ENCODE data around the gene FANCE.
A peak's percentile ranks its signal among the peaks of the same experiment; 100 is the strongest.

FANCE gene

DNA sequence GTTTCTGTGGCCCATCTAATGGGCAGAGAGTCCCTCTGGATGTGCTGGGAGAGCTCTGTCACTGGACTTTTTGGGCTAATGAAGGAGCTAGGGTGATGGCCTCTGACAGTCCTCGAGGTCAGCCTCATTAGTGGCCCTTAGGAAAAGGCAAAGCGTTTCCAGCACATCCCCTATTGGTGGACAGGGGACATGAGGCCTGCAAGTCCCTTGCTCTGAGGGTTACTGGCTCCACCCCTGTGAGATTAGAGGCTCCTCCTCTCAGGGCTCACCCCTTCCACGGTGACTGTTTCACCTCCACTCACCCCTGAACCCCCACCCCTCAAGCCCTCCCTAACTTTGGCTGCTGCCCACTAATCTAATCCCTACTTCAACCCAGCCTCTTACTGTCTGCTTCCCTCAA lies 12.8 kb upstream of the FANCE start:
- H3K4me1 ChIP-seq (ENCODE audit: insufficient read depth, low read length) = no peaks in the 10 kb centered on the region
- no peaks in the 10 kb centered on the region for H3K36me3 ChIP-seq (ENCODE audit: insufficient read depth, low read length)
- H2AFZ ChIP-seq (ENCODE audit: low read depth, low read length) = no peak overlapping the region
- no peak overlapping the region for H3K4me3 ChIP-seq (ENCODE audit: low read length)
- no peaks in the 10 kb centered on the region for H3K9me3 ChIP-seq (ENCODE audit: low read length)
- H3K27me3 ChIP-seq (ENCODE audit: insufficient read depth, low read length) = no peaks in the 10 kb centered on the region

DNA sequence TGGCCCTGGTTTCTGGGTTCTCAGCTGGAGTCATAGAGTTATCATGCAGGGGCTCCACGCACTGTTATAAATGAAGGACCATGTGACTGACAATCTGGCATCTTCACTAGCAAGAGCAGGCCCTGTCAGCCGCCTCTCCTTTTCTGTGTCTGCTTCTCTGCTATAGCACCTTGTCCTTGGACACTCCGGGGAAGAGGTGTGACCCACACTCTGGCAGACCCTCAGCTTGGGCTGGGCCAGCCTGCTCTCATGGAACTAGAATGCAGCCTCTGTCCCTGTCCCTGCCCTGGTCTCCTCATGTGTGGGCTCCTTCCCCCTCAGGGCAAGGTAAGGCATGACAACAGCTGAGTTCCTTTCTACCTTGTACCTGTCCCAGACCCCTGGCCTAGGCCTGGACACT lies 10.9 kb upstream of the FANCE start:
- Histone ChIP-seq H2AFZ (ENCODE audit: low read depth, low read length) (no peak overlapping the region), H3K4me3 (ENCODE audit: low read length) (no peak overlapping the region), H3K4me1 (ENCODE audit: insufficient read depth, low read length) (no peaks in the 10 kb centered on the region), H3K9me3 (ENCODE audit: low read length) (no peaks in the 10 kb centered on the region), H3K27me3 (ENCODE audit: insufficient read depth, low read length) (no peaks in the 10 kb centered on the region), H3K36me3 (ENCODE audit: insufficient read depth, low read length) (no peaks in the 10 kb centered on the region)

- H3K36me3 ChIP-seq (ENCODE audit: insufficient read depth, low read length) = no peaks in the 10 kb centered on the region
- H3K4me1 ChIP-seq (ENCODE audit: insufficient read depth, low read length) = no peaks in the 10 kb centered on the region
- H3K9me3 ChIP-seq (ENCODE audit: low read length) = no peaks in the 10 kb centered on the region
- no peak overlapping the region for H2AFZ ChIP-seq (ENCODE audit: low read depth, low read length)
- H3K27me3 ChIP-seq (ENCODE audit: insufficient read depth, low read length) = no peaks in the 10 kb centered on the region
- H3K4me3 ChIP-seq (ENCODE audit: low read length) = no peak overlapping the region
These were observed 10.5 kb upstream of the FANCE start for GRCh38 chr6:35441642-35442041.

DNA sequence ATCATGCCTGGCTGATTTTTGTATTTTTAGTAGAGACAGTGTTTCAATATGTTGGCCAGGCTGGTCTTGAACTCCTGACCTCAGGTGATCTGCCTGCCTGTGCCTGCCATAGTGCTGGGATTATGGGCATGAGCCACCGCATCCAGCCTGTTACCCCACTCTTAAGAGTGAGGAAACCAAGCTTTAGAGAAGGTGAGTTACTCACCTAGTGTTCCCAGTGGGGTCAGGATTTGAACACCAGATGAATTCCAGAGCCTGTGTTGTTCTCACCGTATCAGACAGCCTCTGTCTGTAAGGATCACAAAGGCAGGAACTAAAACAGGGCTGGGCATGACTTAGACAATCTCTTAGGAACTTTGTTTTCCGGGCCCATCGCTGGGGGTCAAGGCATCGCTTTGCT lies 9.4 kb upstream of the FANCE start:
- no peak overlapping the region for H2AFZ ChIP-seq (ENCODE audit: low read depth, low read length)
- H3K36me3 ChIP-seq (ENCODE audit: insufficient read depth, low read length) = no peaks in the 10 kb centered on the region
- no peaks in the 10 kb centered on the region for H3K4me1 ChIP-seq (ENCODE audit: insufficient read depth, low read length)
- no peak overlapping the region for H3K4me3 ChIP-seq (ENCODE audit: low read length)
- no peaks in the 10 kb centered on the region for H3K9me3 ChIP-seq (ENCODE audit: low read length)
- H3K27me3 ChIP-seq (ENCODE audit: insufficient read depth, low read length) = no peaks in the 10 kb centered on the region

GRCh38 chr6:35443341-35444030 lies 8.7 kb upstream of the FANCE start:
- Histone ChIP-seq H3K36me3 (ENCODE audit: insufficient read depth, low read length) (no peaks in the 10 kb centered on the region), H2AFZ (ENCODE audit: low read depth, low read length) (no peak overlapping the region), H3K27me3 (ENCODE audit: insufficient read depth, low read length) (no peaks in the 10 kb centered on the region), H3K9me3 (ENCODE audit: low read length) (no peaks in the 10 kb centered on the region), H3K4me3 (ENCODE audit: low read length) (no peak overlapping the region), H3K4me1 (ENCODE audit: insufficient read depth, low read length) (no peaks in the 10 kb centered on the region)

- Histone ChIP-seq H3K4me1 (ENCODE audit: insufficient read depth, low read length) (no peaks in the 10 kb centered on the region), H3K27me3 (ENCODE audit: insufficient read depth, low read length) (peaks cover 1% of the 10 kb centered on the region), H3K9me3 (ENCODE audit: low read length) (no peaks in the 10 kb centered on the region), H3K4me3 (ENCODE audit: low read length) (no peak overlapping the region), H3K36me3 (ENCODE audit: insufficient read depth, low read length) (no peaks in the 10 kb centered on the region), H2AFZ (ENCODE audit: low read depth, low read length) (no peak overlapping the region)
These were observed 6.4 kb upstream of the FANCE start for GRCh38 chr6:35445691-35446090.

DNA sequence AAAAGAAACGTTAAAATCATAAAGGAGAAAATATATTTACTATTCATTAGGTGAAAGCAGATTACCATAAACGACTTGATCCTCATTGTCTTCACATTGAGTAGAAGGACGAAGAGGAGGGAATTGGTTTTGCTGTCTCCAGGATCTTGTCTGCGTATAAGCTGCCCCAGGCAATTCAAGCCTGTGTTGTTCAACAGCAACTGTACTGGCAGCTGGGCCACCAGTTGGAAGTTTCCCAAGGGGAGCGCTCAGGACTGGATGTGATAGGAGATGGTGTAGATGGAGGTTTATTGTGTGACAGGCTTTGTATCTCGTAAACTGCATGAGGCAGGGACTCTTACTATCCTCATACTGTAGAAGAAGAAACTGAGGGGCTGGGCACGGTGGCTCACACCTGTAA lies 3.9 kb upstream of the FANCE start:
- peaks cover 5% of the 10 kb centered on the region for H3K27me3 ChIP-seq (ENCODE audit: insufficient read depth, low read length)
- H3K4me3 ChIP-seq (ENCODE audit: low read length) = no peak overlapping the region
- H3K4me1 ChIP-seq (ENCODE audit: insufficient read depth, low read length) = peaks cover 11% of the 10 kb centered on the region
- H3K36me3 ChIP-seq (ENCODE audit: insufficient read depth, low read length) = no peaks in the 10 kb centered on the region
- no peak overlapping the region for H2AFZ ChIP-seq (ENCODE audit: low read depth, low read length)
- no peaks in the 10 kb centered on the region for H3K9me3 ChIP-seq (ENCODE audit: low read length)

DNA sequence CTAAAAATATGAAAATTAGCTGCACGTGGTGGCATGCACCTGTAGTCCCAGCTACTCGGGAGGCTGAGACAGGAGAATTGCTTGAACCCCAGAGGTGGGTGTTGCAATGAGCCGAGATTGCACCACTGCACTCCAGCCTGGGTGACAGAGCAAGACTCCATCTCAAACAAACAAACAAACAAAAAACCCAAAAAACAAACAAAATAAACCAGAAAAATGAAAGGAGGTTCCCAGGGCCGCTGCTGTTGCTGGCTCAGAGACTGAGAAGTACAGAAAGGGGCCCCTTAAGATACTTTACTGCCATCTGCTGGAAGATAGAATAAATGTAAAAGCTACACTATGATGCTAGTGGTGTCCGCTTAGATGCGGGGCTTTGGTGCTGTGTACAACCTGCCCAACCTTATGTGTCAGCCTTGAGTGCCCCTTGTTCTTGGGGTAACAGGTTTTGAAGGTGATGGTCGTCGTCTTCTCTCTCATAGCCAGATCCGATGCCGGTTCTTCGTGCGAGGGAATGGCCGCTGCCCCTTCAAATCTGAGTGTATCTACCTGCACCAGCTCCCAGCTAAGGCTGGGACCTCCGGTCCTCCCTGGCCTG lies 2.8 kb upstream of the FANCE start:
- peaks cover 22% of the 10 kb centered on the region for H3K4me1 ChIP-seq (ENCODE audit: insufficient read depth, low read length)
- H3K27me3 ChIP-seq (ENCODE audit: insufficient read depth, low read length) = peaks cover 5% of the 10 kb centered on the region
- no peaks in the 10 kb centered on the region for H3K36me3 ChIP-seq (ENCODE audit: insufficient read depth, low read length)
- no peak overlapping the region for H3K4me3 ChIP-seq (ENCODE audit: low read length)
- no peak overlapping the region for H2AFZ ChIP-seq (ENCODE audit: low read depth, low read length)
- H3K9me3 ChIP-seq (ENCODE audit: low read length) = no peaks in the 10 kb centered on the region

DNA sequence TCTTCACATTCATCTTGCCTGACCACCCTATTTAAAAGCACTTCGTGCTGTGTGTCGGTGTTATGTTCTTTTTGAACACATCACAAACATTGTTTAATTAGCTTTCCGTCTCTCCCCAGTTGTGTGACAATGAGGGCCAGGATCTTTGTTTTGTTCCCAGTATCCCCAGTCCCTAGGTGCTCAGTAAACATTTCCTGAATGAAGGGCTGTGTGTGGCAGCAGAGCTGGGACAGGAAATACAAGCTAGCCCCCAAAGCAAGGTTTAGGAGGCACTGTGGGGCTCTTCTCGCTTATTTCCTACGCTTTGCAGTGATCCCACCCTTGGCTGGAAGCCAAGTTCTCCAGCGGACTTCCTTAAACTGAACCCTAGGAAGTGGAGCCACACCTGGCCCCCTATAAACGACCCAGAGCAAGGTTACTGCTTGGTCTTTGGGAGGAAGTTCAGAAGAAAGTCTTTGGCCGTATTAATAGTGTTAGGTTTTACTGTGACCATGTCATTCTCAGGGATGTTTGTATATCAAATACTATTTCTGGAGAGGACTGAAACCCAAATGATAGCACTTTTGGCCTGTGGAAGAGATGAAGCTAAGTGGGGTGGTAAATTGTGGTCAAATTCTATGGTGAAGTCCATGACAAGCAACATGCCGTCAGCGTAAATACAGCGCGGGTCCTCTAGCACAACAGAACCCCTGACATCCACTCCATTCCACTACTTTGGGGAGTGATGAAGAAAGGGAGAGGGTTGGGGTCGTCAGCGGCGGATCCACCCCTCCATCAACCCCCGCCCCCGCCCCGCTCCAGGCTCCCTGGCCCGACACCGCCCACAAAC lies 570 bp upstream of the FANCE start:
- peaks cover 28% of the 10 kb centered on the region for H3K4me1 ChIP-seq (ENCODE audit: insufficient read depth, low read length)
- peaks cover 5% of the 10 kb centered on the region for H3K27me3 ChIP-seq (ENCODE audit: insufficient read depth, low read length)
- H3K36me3 ChIP-seq (ENCODE audit: insufficient read depth, low read length) = no peaks in the 10 kb centered on the region
- H3K4me3 ChIP-seq (ENCODE audit: low read length) = peak overlapping the region; percentile 42
- no peaks in the 10 kb centered on the region for H3K9me3 ChIP-seq (ENCODE audit: low read length)
- H2AFZ ChIP-seq (ENCODE audit: low read depth, low read length) = peak overlapping the region; percentile 36

DNA sequence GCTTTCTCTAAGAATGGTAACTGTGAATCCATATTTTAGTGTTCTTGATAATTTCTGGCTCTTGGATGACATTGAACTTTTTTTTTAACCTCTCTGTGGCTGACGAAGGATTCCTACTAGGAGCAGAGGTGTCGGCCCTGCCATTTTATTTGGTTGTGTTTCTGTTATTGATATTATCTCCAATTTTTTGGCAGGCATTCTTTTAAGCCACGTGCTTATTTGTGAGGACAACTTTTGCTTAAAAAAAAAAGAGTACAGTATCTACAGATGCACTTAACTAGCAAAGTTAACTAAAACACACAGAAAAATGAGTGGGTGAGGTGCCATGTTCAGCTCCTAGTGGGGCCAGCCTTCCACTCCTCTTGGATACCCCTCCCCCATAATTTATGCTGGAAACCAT lies 1.1 kb downstream of the FANCE start:
- Histone ChIP-seq H3K9me3 (ENCODE audit: low read length) (no peaks in the 10 kb centered on the region), H3K36me3 (ENCODE audit: insufficient read depth, low read length) (peaks cover 6% of the 10 kb centered on the region), H3K4me1 (ENCODE audit: insufficient read depth, low read length) (peaks cover 28% of the 10 kb centered on the region), H3K4me3 (ENCODE audit: low read length) (peak overlapping the region; percentile 57), H2AFZ (ENCODE audit: low read depth, low read length) (peak overlapping the region; percentile 93), H3K27me3 (ENCODE audit: insufficient read depth, low read length) (peaks cover 5% of the 10 kb centered on the region)

DNA sequence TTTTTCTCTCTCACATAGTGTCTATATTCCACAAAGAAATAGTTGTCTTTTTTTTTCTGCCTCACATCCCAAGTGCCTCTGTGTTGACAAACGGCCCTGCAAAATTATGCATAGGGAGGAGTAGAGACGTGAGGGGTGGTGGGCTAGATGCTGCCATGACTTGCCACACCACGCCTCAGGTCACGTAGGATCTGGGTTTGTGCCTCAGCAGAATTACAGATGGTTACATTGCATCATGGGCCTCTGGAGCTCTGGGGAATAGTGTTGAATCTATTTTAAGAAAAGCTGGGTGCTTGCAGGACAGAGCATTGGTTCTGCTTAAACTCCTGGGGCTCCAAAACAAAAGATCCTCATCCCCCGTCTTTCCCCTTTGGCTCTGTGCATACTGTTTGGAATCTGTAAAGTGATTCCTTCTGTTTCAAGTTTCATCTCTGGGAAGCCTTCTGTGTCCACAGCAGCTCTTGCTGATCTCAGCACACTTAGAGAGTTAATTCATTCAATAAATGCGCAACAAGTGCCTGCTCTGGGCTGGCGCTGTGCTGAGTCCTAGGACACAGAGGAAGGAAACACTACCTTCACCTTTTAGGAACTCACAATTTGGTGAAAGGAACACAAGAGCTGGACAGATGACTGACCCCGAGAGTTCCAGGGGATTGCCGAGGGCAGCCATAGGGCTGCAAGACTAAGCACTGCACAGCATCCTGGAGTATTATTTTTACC lies 2.4 kb downstream of the FANCE start:
- no peaks in the 10 kb centered on the region for H3K9me3 ChIP-seq (ENCODE audit: low read length)

DNA sequence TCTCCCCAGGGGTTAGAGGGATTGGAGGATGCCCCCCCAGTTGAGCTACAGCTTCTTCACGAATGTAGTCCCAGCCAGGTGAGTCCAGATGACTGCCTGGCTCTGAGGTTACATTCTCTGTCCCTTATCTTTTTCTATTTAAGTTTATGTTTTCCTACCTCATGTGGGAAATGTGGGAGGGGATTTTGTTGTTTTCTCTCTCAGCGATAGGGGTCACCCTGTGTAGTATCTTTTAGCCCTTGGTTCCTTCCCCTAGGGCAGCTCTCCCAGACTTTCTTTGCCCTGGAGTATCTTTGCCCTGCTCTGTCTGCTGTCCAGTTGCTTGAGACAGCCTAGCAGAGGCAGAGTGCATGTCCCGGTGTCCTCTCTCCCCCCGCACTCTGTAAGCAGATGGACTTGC lies 5.8 kb downstream of the FANCE start:
- no peaks in the 10 kb centered on the region for H3K27me3 ChIP-seq (ENCODE audit: insufficient read depth, low read length)
- peaks cover 19% of the 10 kb centered on the region for H3K4me1 ChIP-seq (ENCODE audit: insufficient read depth, low read length)
- no peak overlapping the region for H2AFZ ChIP-seq (ENCODE audit: low read depth, low read length)
- H3K4me3 ChIP-seq (ENCODE audit: low read length) = no peak overlapping the region
- H3K36me3 ChIP-seq (ENCODE audit: insufficient read depth, low read length) = peaks cover 31% of the 10 kb centered on the region
- no peaks in the 10 kb centered on the region for H3K9me3 ChIP-seq (ENCODE audit: low read length)

More for the DNA sequence above, 2.4 kb downstream of the FANCE start:
- Histone ChIP-seq H3K4me3 (ENCODE audit: low read length) (no peak overlapping the region), H3K27me3 (ENCODE audit: insufficient read depth, low read length) (peaks cover 5% of the 10 kb centered on the region), H3K36me3 (ENCODE audit: insufficient read depth, low read length) (peaks cover 15% of the 10 kb centered on the region), H2AFZ (ENCODE audit: low read depth, low read length) (no peak overlapping the region), H3K4me1 (ENCODE audit: insufficient read depth, low read length) (peaks cover 28% of the 10 kb centered on the region)

DNA sequence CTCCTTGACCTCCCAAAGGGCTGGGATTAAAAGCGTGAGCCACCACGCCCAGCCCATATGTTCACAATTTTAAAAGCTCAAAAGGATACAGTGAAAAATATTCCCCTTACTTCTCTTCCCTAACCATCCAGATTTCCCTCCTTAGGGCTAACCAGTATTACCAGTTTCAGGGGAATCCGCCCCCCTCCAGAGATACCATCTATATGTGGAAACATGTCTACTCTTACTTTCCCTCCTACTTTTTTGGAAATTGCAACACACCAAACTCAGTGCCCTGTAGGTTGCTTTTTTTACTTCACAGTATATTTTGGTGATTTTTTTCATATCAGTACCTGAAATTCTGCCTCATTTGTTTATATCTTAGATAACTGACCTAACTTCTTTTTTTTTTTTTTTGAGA lies 9.1 kb downstream of the FANCE start:
- Histone ChIP-seq H3K9me3 (ENCODE audit: low read length) (no peaks in the 10 kb centered on the region), H3K4me3 (ENCODE audit: low read length) (no peak overlapping the region), H2AFZ (ENCODE audit: low read depth, low read length) (no peak overlapping the region), H3K4me1 (ENCODE audit: insufficient read depth, low read length) (no peaks in the 10 kb centered on the region), H3K27me3 (ENCODE audit: insufficient read depth, low read length) (no peaks in the 10 kb centered on the region), H3K36me3 (ENCODE audit: insufficient read depth, low read length) (peaks cover 31% of the 10 kb centered on the region)
